H1 (cell line): ENCODE measurements around the gene RNF126. TPM values are rescaled to one million over a fixed set of nuclear protein-coding genes. Genes with fewer than 3 reads are reported as not detected.

Source experiments
- CTCF ChIA-PET: fragments of 300-600 bp; sonication (Branson Sonifier 250); formaldehyde crosslinking; loops from one replicate; lab custom pipeline; 2021; ENCODE audit not compliant: partially characterized antibody; lab: Charles Lee
- POLR2A ChIA-PET: fragments of 300-600 bp; sonication (Branson Sonifier 250); formaldehyde crosslinking; loops from one replicate; lab custom pipeline; 2021; ENCODE audit warnings: inconsistent platforms; ENCODE audit not compliant: partially characterized antibody; lab: Charles Lee
- DNase-seq, 2 experiments: peaks; one replicate each; pipeline versions ENCODE4 v3.0.0 to v3.0.0-alpha.2; 2010 to 2022; ENCODE audit warnings: low spot score in 2 of 2, low read depth in 1 of 2, mixed read lengths in 1 of 2
- FAIRE-seq: peaks from 2 replicates; lab custom pipeline; 2011; peaks lifted over from hg19 to GRCh38; lab: Jason Lieb, UNC
- H2AFZ ChIP-seq: 2 replicates; pipeline ENCODE4 v1.8.1; 2012; ENCODE audit warnings: low read length, inconsistent platforms
- H2AK5ac ChIP-seq: 2 replicates; pipeline ENCODE4 v1.6.1; 2013; ENCODE audit warnings: low read depth, low read length
- H2BK120ac ChIP-seq: replicated peaks from 2 replicates; pipeline ENCODE3; 2013; ENCODE audit warnings: low read depth, low read length, inconsistent platforms
- H2BK12ac ChIP-seq: 2 replicates; pipeline ENCODE4 v1.6.1; 2013; ENCODE audit warnings: low read depth, low read length
- H2BK15ac ChIP-seq: 2 replicates; pipeline ENCODE4 v1.6.1; 2013; ENCODE audit warnings: low read length
- H2BK20ac ChIP-seq: 2 replicates; pipeline ENCODE4 v1.6.1; 2013; ENCODE audit warnings: low read length
- H2BK5ac ChIP-seq: 2 replicates; pipeline ENCODE4 v1.6.1; 2013; ENCODE audit warnings: low read depth, low read length
- H3K14ac ChIP-seq: 2 replicates; pipeline ENCODE4 v1.6.1; 2013; ENCODE audit warnings: inconsistent platforms; ENCODE audit not compliant: insufficient read length
- H3K18ac ChIP-seq: 2 replicates; pipeline ENCODE4 v1.6.1; 2013; ENCODE audit warnings: low read length; ENCODE audit errors: extremely low read depth
- H3K23ac ChIP-seq: 2 replicates; pipeline ENCODE4 v1.6.1; 2013; ENCODE audit warnings: inconsistent platforms; ENCODE audit not compliant: insufficient read length
- H3K23me2 ChIP-seq: 2 replicates; pipeline ENCODE4 v1.6.1; 2013; ENCODE audit warnings: low read depth, low read length
- H3K27ac ChIP-seq: 2 replicates; pipeline ENCODE4 v1.6.1; 2011; ENCODE audit warnings: low read depth, low read length, inconsistent platforms
- H3K27me3 ChIP-seq, 4 experiments: replicated peaks in 1 of 4; 1 replicate in 1 of 4; 2 replicates in 3 of 4; pipeline versions ENCODE4 v1.6.1 to v1.8.1; 2011 to 2013; ENCODE audit warnings: low read length in 3 of 4, mild to moderate bottlenecking in 3 of 4, inconsistent platforms in 2 of 4, mixed read lengths in 2 of 4, moderate library complexity in 1 of 4; ENCODE audit not compliant: control insufficient read depth in 3 of 4, insufficient read depth in 3 of 4; ENCODE audit errors: extremely low read depth in 1 of 4
- H3K36me3 ChIP-seq, 4 experiments: 2 replicates each; pipeline versions ENCODE4 v1.6.1 to v1.8.1; 2011 to 2013; ENCODE audit warnings: mild to moderate bottlenecking in 4 of 4, low read length in 3 of 4, moderate library complexity in 2 of 4, control low read depth in 1 of 4, inconsistent platforms in 1 of 4; ENCODE audit not compliant: insufficient read depth in 4 of 4, control insufficient read depth in 2 of 4
- H3K4ac ChIP-seq: replicated peaks from 2 replicates; pipeline ENCODE3; 2013; ENCODE audit warnings: low read length, low read depth, mixed read lengths, inconsistent platforms; ENCODE audit not compliant: insufficient read length
- H3K4me1 ChIP-seq, 4 experiments: replicated peaks in 1 of 4; 1 replicate in 1 of 4; 2 replicates in 3 of 4; pipeline versions ENCODE4 v1.6.1 to v1.8.1; 2011 to 2013; ENCODE audit warnings: low read length in 3 of 4, inconsistent platforms in 2 of 4, mixed read lengths in 1 of 4; ENCODE audit not compliant: insufficient read depth in 4 of 4, control insufficient read depth in 3 of 4
- H3K4me2 ChIP-seq, 2 experiments: 2 replicates each; pipeline versions ENCODE4 v1.6.1 to v1.8.1; 2011 to 2013; ENCODE audit warnings: low read depth in 2 of 2, low read length in 2 of 2, control low read depth in 1 of 2, inconsistent platforms in 1 of 2, mild to moderate bottlenecking in 1 of 2; ENCODE audit not compliant: insufficient read depth in 1 of 2
- H3K4me3 ChIP-seq, 4 experiments: fragments of 200-600, 300-600 bp in 1 of 4; sonication (generic), shearing (Covaris generic), sonication (Bioruptor Twin) in 1 of 4; 2 replicates each; pipeline versions ENCODE4 v1.5.1 to v1.8.1; 2011 to 2016; ENCODE audit warnings: low read length in 4 of 4, low read depth in 3 of 4, control low read depth in 2 of 4, inconsistent platforms in 2 of 4, mild to moderate bottlenecking in 2 of 4, mixed read lengths in 1 of 4, moderate library complexity in 1 of 4; ENCODE audit not compliant: insufficient read depth in 2 of 4; ENCODE audit errors: extremely low read depth in 1 of 4
- H3K56ac ChIP-seq: replicated peaks from 2 replicates; pipeline ENCODE3; 2013; ENCODE audit warnings: low read depth, mild to moderate bottlenecking, mixed read lengths, low read length, inconsistent platforms; ENCODE audit not compliant: insufficient read length
- H3K79me1 ChIP-seq: 2 replicates; pipeline ENCODE4 v1.6.1; 2013; ENCODE audit warnings: low read depth, low read length, control low read depth
- H3K79me2 ChIP-seq, 2 experiments: 2 replicates each; pipeline versions ENCODE4 v1.6.1 to v1.8.1; 2012 to 2013; ENCODE audit warnings: low read length in 2 of 2, mild to moderate bottlenecking in 2 of 2, inconsistent platforms in 1 of 2; ENCODE audit not compliant: insufficient read depth in 2 of 2, control insufficient read depth in 1 of 2
- H3K9ac ChIP-seq, 4 experiments: replicated peaks in 1 of 4; 1 replicate in 1 of 4; 2 replicates in 3 of 4; pipeline versions ENCODE4 v1.6.1 to v1.8.1; 2011 to 2013; ENCODE audit warnings: low read depth in 3 of 4, low read length in 3 of 4, control low read depth in 2 of 4, mild to moderate bottlenecking in 2 of 4, moderate library complexity in 2 of 4, inconsistent platforms in 1 of 4; ENCODE audit errors: extremely low read depth in 1 of 4
- H3K9me3 ChIP-seq, 2 experiments: 2 replicates each; pipeline versions ENCODE4 v1.6.1 to v1.8.1; 2012 to 2013; ENCODE audit warnings: mild to moderate bottlenecking in 2 of 2, moderate library complexity in 2 of 2, control low read depth in 1 of 2, inconsistent platforms in 1 of 2, low read depth in 1 of 2, low read length in 1 of 2, mixed read lengths in 1 of 2; ENCODE audit not compliant: insufficient read depth in 2 of 2
- H4K20me1 ChIP-seq, 2 experiments: replicated peaks in 1 of 2; 2 replicates each; pipeline versions ENCODE3 to v1.8.1; 2011 to 2013; ENCODE audit warnings: inconsistent platforms in 2 of 2, low read length in 2 of 2, mild to moderate bottlenecking in 1 of 2; ENCODE audit not compliant: insufficient read depth in 2 of 2, control insufficient read depth in 1 of 2
- H4K5ac ChIP-seq: 2 replicates; pipeline ENCODE4 v1.6.1; 2013; ENCODE audit warnings: low read length, low read depth, mixed read lengths, inconsistent platforms; ENCODE audit not compliant: insufficient read length
- H4K8ac ChIP-seq: 2 replicates; pipeline ENCODE4 v1.8.0; 2013; ENCODE audit warnings: mild to moderate bottlenecking, moderate library complexity, low read length, inconsistent platforms; ENCODE audit not compliant: insufficient read depth; ENCODE audit errors: extremely low read depth
- H4K91ac ChIP-seq: replicated peaks from 2 replicates; pipeline ENCODE3; 2013; ENCODE audit warnings: low read length, mixed read lengths, inconsistent platforms; ENCODE audit not compliant: insufficient read length
- EGR1 ChIP-seq: IDR thresholded peaks from 2 replicates; pipeline ENCODE4 v1.6.1; 2011; ENCODE audit warnings: low read depth, low read length, borderline replicate concordance
- TAF1 ChIP-seq: IDR thresholded peaks from 2 replicates; pipeline ENCODE4 v1.6.1; 2011; ENCODE audit warnings: mild to moderate bottlenecking, low read depth, low read length
- TEAD4 ChIP-seq: IDR thresholded peaks from 2 replicates; pipeline ENCODE4 v1.6.1; 2012; ENCODE audit warnings: low read depth, low read length, inconsistent platforms, mixed read lengths
- WGBS, 2 experiments: shearing (Covaris generic) in 1 of 2; methylation state at CpG; one replicate each; pipeline versions ENCODE4 v1.1.6 to v1.1.7; 2013 to 2015; ENCODE audit warnings: low lambda C conversion rate in 2 of 2, mixed read lengths in 2 of 2, inconsistent platforms in 1 of 2, low coverage in 1 of 2, missing lambda C conversion rate in 1 of 2; ENCODE audit not compliant: insufficient replicate concordance in 2 of 2, insufficient coverage in 1 of 2, insufficient read length in 1 of 2; ENCODE audit errors: extremely low coverage in 1 of 2, missing lambda C conversion rate in 1 of 2; 5-methylcytosine and 5-hydroxymethylcytosine counted together
- polyA plus RNA-seq, 7 experiments: library from polyadenylated mRNA; depleted of rRNA in 3 of 7; stranded (reverse) in 5 of 7; unstranded in 2 of 7; fragments of >200 nt in 5 of 7; fragments of 200-250 nt in 2 of 7; gene quantifications; 1 replicate in 5 of 7; 2 replicates in 1 of 7; 4 replicates in 1 of 7; pipeline versions ENCODE4 v1.2.1 to v1.2.3, GENCODE V29; 2011 to 2013; ENCODE audit warnings: missing spikeins in 2 of 7, mixed read lengths in 2 of 7
- total RNA-seq: library from RNA; stranded (reverse); fragmentation: NEBNext Ultra II Directional; extraction: Animal tissue kit (Norgen Biotek cat#: 25700); gene quantifications from 2 replicates; pipeline ENCODE4 v1.2.1, GENCODE V29; 2021

The RNF126 gene
- total and polyA plus RNA-seq, 2 of the 8 experiments (the other 6 are each of a cell fraction or from before 2014, with no cell fraction given), result 21.8 to 68.0 TPM

- H3K23me2 ChIP-seq, result peaks cover 2% of the 10 kb centered on the region; the same call in 1 of the 2 replicates
- WGBS, 2 experiments, result 89% methylated on average over 21 of the region's 31 CpGs; no CpG with 5 or more reads in 1 of the 2 experiments
- ChIA-PET POLR2A (interaction anchor here (0.8 to 1.7 kb wide), 2 partner anchors 9 to 51 kb away, joined by 3 to 4 read pairs; no protein-coding TSS in a partner anchor), CTCF (no interaction called here)
- no peak overlapping the region for H3K18ac ChIP-seq
- H4K8ac ChIP-seq, result peak overlapping the region; percentile 79; the same call in 1 of the 2 replicates
- H3K23ac ChIP-seq, result no peak overlapping the region
- no peaks in the 10 kb centered on the region; a peak in 1 of 4 replicates for H3K9me3 ChIP-seq
- no peak overlapping the region for H4K5ac ChIP-seq
- DNase-seq (no peak), FAIRE-seq (no peak)
- no peak overlapping the region for H3K27ac ChIP-seq
- H3K4me3 ChIP-seq, result no peak overlapping the region
- H2BK120ac ChIP-seq, result no peak overlapping the region
- H2AFZ ChIP-seq, result no peak overlapping the region; the same call in 1 of the 2 replicates
- H2BK20ac ChIP-seq, result no peak overlapping the region
- no peak overlapping the region for H3K4me2 ChIP-seq
- H3K14ac ChIP-seq, result no peak overlapping the region
- H3K27me3 ChIP-seq, result 0 out of 7 replicates have a peak, but pooled peaks cover 0 to 2% (median 0%) of the 10 kb centered on the region in 4 experiments
- no peak overlapping the region for H2BK15ac ChIP-seq
- no peak overlapping the region for H2BK12ac ChIP-seq
- no peaks in the 10 kb centered on the region for H3K79me1 ChIP-seq
- no peak overlapping the region for H2AK5ac ChIP-seq
- TF ChIP-seq TAF1 (no peak), EGR1 (no peak), TEAD4 (0 out of 2 replicates have a peak, but pooled peaks have one; percentile 12)
- H3K4ac ChIP-seq, result no peak overlapping the region
- no peaks in the 10 kb centered on the region for H3K79me2 ChIP-seq
- no peaks in the 10 kb centered on the region; a peak in 1 of 7 replicates for H3K4me1 ChIP-seq
- no peak overlapping the region for H2BK5ac ChIP-seq
- no peak overlapping the region for H3K56ac ChIP-seq
- peaks cover 0 to 1% of the 10 kb centered on the region in 2 experiments for H4K20me1 ChIP-seq
- peak overlapping the region; percentile 65 for H4K91ac ChIP-seq
- H3K9ac ChIP-seq, result no peak overlapping the region
- H3K36me3 ChIP-seq, result no peaks in the 10 kb centered on the region
Observed at GRCh38 chr19:685454-685931, 22.5 kb upstream of the RNF126 start.
